ENCODE results near the gene MMS22L. TPM values are rescaled to one million over a fixed set of nuclear protein-coding genes. Genes with fewer than 3 reads are reported as not detected.

Gene MMS22L, protein sequence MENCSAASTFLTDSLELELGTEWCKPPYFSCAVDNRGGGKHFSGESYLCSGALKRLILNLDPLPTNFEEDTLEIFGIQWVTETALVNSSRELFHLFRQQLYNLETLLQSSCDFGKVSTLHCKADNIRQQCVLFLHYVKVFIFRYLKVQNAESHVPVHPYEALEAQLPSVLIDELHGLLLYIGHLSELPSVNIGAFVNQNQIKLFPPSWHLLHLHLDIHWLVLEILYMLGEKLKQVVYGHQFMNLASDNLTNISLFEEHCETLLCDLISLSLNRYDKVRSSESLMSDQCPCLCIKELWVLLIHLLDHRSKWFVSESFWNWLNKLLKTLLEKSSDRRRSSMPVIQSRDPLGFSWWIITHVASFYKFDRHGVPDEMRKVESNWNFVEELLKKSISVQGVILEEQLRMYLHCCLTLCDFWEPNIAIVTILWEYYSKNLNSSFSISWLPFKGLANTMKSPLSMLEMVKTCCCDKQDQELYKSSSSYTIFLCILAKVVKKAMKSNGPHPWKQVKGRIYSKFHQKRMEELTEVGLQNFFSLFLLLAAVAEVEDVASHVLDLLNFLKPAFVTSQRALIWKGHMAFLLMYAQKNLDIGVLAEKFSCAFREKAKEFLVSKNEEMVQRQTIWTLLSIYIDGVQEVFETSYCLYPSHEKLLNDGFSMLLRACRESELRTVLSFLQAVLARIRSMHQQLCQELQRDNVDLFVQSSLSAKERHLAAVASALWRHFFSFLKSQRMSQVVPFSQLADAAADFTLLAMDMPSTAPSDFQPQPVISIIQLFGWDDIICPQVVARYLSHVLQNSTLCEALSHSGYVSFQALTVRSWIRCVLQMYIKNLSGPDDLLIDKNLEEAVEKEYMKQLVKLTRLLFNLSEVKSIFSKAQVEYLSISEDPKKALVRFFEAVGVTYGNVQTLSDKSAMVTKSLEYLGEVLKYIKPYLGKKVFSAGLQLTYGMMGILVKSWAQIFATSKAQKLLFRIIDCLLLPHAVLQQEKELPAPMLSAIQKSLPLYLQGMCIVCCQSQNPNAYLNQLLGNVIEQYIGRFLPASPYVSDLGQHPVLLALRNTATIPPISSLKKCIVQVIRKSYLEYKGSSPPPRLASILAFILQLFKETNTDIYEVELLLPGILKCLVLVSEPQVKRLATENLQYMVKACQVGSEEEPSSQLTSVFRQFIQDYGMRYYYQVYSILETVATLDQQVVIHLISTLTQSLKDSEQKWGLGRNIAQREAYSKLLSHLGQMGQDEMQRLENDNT
- 3.9 and 5.5 TPM in 2 replicates for total RNA-seq

DNA sequence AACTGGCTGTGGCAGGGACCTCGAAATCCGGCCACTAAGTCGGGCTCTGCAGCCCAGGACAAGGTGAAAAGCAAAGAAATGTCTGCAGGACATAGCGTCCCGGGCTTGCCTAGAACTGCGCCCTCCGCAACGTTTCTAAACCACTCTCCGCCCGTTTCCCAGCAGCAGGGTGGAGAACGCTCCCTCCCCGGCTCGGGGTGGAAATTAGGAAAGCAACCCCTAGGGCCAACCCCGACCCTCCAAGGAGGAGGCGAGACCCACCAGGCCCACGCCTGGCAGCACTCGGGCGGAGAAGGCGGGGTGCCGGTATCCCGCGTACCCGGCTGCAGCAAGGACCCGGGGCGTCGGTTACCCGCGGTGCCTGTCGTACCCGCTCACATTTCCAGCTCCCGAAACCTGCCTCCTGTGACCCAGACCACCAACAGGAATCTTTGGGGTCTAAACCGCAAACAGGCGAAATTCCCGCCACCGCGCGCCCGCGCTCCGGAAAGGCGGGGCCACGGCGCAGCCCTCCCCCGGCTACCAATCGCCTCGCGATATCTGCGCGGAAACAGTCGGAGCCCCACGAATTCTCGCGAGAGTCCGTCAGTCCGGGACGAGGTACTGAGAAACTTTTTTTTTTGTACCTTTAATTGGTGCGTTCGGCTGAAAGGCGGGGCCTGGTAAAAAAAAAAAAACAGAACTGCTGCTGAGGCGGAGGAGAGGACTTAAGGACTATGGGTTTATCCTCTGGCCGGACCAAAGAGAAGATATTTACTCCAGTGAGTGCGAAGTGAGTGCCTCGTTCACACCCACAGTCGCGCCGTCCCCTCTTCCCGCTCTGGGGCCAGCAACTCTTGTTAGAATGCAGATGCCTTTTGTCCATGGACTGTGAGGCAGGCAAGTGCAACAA is at the start of gene MMS22L:
TSS of gene MMS22L (minus strand) at position 491 of the 892 bp plus-strand sequence. CDS start 739 bp downstream, outside the sequence.

Measured in dermis lymphatic vessel endothelial cell (primary cell).